GM19035 (cell line): Measurements from ENCODE around the gene TRIM74.
"Not testable (repeated sequence)": the region's sequence is repeated elsewhere in the genome, so short reads cannot be mapped to it uniquely, and the experiment has no call there.

Source experiments
- ATAC-seq: cut with Tn5 transposase; IDR thresholded peaks from one replicate; pipeline ENCODE4 v1.9.1; 2021; ENCODE audit not compliant: unreplicated experiment

Gene TRIM74

DNA sequence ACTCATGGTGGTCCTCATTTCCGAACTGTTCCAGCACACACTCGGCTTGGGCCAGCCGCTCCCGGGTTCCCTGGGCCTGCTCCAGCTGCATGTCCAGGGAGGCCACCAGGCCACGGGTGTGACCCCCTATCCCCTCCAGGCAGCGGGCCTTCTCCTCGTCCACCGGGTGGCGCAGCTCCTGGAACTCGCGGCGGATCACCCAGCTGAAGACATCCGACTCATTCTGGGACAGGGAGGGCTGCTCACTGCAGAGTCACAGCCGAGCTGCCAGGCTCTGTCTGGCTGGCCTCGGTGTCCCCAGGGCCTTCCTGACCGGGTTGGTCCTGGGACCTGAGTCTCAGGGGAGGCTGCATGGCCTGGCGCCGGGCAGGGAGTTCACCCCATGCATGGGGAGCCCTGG, 9.2 kb downstream of the TRIM74 start:
- not testable (repeated sequence) for ATAC-seq

DNA sequence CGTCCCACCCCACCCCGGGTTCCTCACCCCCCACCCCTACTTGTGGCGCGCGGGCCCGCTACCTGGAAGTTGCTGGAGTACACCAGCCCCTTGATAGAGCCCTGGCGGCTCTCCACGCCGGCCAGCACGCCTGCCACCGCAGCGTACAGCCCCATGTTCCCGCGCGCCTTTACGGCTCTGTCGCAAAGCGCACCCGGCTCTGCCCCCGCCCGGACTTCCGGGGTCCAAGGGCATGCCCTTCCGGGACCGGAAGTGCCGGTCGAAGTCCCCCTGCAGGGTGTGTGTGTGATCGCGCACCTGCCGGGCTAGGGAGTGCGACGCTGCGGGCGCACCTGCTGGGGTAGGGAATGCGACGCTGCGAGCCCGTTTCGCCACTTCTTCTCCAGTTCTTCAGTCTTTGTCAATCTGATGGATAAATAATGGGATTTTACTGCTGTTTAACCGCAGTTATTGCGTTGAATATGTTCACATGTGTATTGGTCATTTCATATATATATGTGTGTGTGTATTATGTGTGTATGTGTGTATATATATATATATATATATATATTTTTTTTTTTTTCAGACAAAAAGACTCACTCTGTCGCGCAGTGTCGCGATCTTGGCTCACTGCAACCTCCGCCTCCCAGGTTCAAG, 14.6 kb downstream of the TRIM74 start:
- peak; percentile 92 for ATAC-seq

DNA sequence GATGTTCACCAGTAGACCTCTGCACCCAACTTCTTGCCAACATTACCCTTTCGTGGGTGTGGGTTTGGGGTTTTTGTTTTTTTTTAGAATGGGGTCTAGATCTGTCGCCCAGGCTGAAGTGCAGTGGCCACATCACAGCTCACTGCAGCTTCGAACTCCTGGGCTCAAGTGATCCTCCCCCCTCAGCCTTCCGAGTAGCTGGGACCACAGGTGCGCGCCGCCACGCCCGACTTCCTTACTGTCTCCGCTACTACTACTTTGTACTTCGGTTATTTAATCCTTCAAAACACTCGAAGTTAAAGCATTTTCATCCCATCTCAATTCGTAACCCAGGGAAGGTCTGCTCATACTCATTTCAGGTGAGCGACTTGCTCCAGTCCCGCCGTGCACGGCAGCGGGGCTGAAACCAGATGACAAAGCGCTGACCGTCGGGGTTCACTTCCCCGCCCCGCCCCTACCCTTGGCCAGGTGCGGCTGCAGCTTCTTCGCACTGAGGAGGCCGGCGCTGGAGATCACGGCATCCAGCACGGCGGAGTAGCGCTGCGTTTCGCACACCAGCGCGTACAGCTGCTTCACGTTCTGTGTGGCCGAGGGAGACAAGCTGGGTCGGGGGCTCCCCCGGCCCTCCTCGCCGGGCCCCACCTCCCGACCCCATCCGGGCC, 15.2 kb downstream of the TRIM74 start:
- ATAC-seq, result peak; percentile 59

DNA sequence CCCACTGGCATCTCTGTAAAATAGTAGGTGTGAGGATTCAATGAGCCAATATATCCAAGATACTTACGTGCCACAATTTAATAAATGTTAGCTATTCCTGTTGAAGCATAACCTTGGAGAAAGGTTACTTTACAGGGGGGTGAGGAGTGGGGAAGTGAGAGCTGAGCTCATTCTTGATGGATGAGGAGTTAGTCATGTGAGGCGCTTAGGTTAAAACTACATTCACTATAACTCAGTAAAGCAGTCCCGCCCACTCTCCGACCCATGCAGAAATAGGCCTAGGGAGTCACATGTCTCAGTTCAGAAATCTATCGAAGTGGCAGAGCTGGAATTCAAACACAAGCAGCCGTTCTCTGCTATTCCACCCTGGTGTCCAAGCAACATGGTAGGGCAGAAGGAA, 18.8 kb downstream of the TRIM74 start:
- not testable (repeated sequence) for ATAC-seq

DNA sequence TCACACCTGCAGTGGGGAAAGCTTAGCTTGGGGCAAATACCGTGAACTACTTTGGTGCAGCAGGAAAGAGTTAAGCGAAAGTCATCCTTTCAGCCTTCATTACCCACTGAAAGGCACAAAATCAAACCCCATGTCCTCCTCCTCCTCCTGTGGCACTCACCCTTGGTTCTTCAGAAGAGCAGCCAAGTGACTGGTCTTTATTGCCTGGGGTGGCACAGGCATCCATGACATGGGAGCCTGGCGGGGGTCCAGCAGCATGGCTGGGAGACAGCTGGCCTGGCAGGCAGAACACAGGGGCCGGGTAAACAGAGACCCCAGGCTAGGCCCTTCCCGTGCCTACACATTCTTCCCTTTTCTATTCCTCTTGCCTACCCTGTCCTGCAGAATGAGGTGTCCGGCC, 19.6 kb downstream of the TRIM74 start:
- ATAC-seq, result not testable (repeated sequence)

DNA sequence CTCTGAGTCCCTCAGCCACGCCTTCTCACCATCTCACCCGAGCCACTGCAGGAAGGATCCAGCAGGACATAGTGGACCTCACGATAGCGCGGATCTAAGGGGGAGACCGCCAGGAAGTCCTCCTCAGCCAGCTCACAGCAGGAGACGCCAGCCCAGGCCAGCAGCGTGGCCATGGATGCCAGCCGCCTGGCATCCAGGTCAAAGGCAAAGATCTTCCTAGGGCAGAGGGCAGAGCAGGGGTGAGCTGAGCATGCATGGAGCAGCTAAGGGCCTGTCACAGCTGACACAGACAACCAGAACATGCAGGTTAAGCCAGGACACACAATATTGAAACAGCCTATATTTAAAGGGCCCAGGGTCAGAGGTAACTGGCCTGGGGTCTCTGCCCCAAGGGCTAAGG, 20.0 kb downstream of the TRIM74 start:
- ATAC-seq, result not testable (repeated sequence)

DNA sequence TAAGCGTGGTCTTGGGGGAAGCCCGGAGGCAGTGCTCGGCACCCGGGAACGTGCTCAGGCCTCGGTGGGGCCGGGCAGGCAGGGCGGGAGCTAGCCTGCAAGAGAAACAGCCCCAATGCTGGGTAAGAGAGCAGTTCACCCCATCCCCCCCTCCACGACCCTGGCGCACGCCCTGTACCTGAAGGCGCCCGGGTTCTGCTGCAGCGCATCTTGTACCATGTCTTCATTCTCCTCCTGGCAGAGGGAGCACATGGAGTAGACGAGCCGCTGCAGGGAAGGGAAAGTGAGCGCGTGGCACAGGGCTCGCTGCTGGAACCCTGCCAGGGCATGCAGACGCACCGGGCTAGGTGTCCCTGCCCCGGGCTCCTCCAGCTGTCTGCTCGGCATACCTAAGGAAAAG, 20.6 kb downstream of the TRIM74 start:
- ATAC-seq, result not testable (repeated sequence)

DNA sequence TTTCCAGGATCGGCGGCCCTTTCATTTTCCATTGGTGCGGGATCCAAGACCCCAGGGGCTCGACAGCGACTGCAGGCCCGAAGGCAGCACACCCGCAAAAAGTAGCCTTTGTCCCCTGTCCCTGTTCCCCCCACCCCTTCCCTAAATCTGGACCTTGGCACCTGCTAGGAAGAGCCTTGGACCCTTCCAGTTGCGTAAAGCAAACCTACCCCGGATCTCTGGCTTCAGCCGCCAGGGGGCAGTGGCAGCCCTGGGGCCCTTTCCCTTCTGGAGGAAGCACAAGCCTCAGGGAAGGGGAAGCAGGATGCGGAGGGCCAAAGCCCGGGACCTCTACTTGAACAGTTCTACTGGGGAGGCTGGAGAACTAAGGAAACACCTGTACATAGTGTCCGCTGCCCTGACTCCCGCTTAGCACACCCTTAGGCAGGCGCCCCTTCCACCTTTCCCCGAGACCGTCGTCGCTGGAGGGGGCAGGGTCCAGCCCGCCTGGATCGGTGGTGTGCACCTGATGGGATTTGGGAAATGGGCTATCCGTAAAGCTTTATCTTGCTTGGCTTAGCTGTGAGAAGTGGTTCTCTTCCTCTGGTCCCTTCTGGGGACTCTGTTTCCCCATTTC, 23.0 kb downstream of the TRIM74 start:
- ATAC-seq, result not testable (repeated sequence)

DNA sequence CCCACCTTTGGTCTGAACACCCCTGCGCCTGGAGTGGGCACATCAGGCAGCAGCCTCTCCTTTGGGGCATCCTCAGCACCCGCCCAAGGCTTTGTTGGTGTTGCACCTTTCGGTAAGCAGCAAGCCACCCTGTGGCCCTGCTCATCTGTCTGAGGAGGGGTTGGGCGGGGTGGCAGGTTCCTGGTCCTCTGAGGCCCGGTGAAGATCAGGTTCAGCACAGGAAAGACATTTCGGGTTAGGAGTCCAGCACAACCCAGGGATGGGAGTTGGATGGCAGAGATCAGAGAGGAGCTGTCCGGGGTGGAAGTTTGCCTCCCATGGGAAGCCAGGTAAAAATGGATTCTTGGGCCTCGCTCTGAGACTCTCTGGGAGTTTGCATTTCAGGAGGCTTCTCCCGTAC, 23.7 kb downstream of the TRIM74 start:
- ATAC-seq, result not testable (repeated sequence)

DNA sequence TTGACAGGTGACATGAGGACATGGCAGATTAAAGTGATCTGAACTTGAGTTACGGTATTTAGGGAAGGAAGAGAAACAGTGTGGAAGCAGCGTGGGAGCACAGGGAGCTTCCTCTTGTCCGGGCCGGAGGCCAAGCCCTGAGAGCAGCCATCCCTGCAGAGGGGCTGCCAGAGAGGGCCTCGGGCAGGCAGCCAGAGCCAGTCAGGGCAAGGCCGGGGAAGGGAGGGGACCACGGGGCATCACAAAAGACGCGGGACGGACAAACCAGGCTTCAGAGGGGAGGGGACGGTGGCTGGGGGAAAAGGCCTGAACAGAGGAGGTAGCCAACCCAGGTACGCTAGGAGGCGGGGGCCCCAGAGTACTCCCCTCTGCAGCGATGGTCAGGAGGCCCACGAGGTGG, 24.3 kb downstream of the TRIM74 start:
- not testable (repeated sequence) for ATAC-seq

DNA sequence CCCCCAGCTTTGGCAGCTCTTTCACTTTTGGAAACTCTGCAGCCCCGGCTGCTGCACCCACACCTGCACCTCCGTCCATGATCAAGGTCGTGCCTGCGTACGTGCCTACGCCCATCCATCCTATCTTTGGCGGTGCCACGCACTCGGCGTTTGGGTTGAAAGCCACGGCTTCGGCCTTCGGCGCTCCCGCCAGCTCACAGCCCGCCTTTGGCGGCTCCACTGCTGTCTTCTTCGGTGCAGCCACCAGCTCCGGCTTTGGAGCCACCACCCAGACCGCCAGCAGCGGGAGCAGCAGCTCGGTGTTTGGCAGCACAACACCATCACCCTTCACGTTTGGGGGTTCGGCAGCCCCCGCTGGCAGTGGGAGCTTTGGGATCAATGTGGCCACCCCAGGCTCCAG, 26.3 kb downstream of the TRIM74 start:
- not testable (repeated sequence) for ATAC-seq

DNA sequence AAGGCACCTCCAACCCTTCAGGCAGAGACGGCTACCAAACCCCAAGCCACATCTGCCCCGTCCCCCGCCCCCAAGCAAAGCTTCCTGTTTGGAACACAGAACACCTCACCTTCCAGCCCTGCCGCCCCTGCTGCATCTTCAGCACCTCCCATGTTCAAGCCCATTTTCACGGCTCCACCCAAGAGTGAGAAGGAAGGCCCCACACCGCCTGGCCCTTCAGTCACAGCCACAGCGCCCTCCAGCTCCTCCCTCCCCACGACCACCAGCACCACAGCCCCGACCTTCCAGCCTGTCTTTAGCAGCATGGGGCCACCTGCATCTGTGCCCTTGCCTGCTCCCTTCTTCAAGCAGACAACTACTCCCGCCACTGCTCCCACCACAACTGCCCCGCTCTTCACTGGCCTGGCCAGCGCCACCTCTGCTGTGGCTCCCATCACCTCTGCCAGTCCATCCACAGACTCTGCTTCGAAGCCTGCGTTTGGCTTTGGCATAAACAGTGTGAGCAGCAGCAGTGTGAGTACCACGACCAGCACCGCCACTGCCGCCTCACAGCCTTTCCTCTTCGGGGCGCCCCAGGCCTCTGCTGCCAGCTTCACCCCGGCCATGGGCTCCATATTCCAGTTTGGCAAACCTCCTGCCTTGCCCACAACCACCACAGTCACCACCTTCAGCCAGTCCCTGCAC, 27.1 kb downstream of the TRIM74 start:
- ATAC-seq, result not testable (repeated sequence)

DNA sequence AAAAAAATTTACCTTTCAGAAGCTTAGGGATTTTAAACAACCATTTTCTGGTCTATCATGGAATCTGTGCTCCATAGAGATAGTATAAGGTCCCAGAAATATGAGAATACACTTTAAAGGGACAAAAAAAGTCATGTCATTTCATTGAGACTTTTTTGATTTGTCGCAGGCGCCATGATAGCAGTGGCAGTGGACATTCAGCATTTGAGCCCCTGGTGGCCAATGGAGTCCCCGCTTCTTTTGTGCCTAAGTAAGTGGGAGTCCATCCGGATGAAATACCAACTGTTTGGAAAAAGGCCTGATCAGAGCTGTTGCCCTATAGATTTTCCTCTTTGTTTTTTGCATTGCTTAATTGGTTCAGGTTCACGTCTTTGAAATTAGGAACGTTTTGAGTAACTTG, 41.0 kb downstream of the TRIM74 start:
- ATAC-seq, result not testable (repeated sequence)

DNA sequence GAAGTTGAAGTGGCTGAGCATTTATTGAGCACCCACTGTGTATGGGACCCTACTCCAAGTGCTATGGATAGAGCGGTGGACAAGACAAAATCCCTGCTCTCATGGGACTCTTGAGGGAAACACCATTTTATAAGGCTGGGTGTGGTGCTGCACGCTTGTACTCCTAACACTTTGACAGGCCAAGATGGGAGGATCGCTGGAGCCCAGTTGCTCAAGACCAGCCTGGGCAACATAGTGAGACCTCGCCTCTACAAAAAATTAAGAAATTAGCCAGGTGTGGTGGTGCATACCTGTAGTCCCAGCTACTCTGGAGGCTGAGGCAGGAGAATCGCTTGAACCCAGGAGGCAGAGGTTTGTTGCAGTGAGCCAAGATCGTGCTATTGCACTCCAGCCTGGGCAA, 41.5 kb downstream of the TRIM74 start:
- not testable (repeated sequence) for ATAC-seq

DNA sequence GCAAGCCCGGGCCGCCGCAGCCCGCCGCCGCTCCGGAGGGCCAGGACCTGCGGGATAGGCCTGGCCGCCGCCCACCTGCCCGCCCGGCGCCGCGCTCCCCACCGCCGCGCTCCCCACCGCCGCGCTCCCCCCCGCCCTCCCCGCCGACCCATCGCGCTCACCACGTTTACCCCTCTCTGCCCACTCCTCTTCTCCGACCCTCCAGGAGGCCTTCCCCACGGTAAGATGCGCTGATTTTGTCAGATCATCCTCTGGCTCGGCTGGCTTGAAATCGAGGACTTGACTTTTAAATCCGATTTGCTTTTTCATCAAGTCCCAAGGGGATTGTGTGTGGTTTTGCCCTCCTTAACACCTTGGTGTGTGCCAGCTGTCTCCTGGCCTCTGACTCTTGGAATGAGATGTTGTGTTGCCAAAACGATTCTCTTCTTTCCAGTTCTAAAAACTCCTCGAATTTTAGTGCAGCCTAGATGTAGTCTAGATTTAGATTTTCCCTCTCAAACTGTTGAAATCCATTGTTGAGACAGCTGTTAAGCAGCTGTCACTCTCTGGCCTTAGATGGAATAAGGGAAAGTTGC, 43.6 kb downstream of the TRIM74 start:
- ATAC-seq, result no peak

DNA sequence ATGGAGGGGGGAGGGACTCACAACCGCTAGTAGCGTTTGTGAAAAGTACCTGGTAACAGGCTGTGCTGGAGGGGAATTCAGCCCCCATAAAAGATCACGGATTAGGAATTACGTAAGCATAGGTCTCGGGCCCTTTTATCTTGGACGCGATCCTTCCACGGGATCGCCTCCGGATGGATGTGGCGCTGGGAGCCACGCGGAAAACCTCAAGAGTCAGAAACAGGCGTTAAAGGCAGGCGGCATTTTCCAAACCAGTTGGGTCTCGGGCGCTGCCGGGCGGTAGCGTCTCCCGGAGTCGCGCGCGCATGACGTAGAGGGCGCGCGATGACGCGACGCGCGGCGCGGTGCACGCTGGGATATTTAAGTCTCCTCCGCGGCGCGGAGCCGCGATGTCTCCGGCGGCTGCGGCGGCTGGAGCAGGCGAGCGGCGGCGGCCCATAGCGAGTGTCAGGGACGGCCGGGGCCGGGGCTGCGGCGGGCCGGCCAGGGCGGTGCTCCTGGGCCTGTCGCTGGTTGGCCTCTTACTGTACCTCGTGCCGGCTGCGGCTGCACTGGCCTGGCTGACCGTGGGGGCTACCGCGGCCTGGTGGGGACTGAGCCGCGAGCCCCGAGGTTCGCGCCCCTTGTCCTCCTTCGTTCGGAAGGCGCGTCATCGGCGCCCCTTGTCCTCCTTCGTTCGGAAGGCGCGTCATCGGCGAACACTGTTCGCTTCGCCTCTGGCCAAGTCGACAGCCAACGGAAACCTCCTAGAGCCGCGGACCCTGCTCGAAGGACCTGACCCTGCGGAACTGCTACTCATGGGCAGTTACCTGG, 44.3 kb downstream of the TRIM74 start, which contains the start of gene POM121:
POM121 (plus strand) TSS at position 363 of the 813 bp plus-strand sequence; CDS start at position 390, 27 bp downstream.
- peak; percentile 87 for ATAC-seq

DNA sequence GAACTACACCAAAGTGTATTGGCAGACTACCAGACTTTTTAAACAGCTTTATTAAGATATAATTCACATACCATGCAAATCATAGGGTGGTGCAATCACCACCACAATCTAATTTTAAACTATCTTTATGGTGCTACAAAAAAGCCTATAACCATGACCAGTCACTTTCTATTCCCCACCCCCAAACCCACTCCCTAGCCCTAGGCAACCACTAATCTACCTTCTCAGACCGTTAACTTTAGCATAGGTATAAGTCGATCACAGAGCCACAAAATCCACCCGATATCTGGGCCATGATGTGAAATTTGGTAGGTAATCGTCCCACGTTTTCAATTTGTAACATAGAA, 44.9 kb downstream of the TRIM74 start:
- ATAC-seq, result no peak

DNA sequence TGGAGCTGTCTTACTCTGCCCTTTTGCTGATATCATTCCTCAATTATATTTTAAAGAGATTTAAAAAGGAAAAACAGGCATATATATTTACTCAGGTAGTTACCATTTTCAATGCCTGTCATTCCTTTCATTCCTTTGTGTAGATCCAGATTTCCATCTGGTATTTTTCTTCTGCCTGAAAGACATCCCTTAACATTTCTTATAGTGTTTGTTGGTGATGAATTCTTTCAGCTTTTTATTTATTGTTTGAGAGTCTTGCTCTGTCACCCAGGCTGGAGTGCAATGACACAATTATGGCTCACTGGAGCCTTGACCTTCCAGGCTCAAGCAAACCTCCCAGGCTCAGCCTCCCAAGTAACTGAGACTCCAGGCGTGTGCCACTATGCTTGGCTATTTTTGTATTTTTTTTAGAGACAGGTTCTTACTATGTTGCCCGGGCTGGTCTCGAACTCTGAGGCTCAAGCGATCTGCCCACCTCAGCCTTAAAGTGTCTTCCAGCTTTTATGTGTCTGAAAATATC, 50.0 kb downstream of the TRIM74 start:
- no peak for ATAC-seq

DNA sequence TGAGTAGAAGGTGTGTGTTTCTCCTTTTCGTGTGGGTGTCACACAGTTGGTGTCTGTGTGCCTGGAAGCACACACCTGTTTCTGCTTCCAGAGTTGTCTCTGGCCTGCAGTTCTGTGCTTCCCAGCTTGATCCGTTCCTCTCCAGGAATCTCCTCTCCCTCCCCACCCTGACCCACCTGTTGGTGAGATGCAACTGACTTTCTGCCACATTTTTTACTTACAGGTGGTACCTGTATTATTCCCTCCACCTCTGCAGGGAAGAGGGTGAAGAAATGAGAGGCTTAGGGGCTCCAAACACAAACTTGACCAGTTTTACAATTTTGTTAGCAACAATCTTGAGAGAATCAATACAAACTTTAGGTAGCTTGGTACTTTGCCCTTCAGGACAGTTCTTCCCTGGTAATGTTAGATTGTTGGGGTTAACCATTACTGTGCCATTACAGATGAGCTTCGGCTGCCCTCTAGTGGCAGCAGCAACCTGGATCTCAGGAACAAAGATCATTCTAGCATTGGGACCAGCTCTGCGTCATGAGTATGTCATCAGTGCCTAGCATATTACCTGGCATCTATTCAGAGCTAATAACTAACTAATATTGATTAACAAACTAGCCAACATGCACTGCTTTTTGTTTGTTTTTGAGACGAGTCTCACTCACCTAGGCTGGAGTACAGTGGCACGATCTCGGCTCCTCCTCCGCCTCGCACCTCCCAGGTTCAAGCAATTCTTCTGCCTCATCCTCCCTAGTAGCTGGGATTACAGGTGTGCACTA, 54.3 kb downstream of the TRIM74 start:
- ATAC-seq, result peak; percentile 78
